GM21529 (cell line): ENCODE measurements around the gene THOC6.

Experiments used
- ATAC-seq: cut with Tn5 transposase; IDR thresholded peaks from one replicate; pipeline ENCODE4 v1.9.1; 2021; ENCODE audit not compliant: unreplicated experiment

Gene THOC6

GRCh38 chr16:2991566-2992261 is 32.1 kb upstream of the THOC6 start:
- no peak for ATAC-seq

- no peak for ATAC-seq
Measured at GRCh38 chr16:2992383-2993081, 31.3 kb upstream of the THOC6 start.

GRCh38 chr16:2996298-2996697 is 27.5 kb upstream of the THOC6 start:
- ATAC-seq: no peak

GRCh38 chr16:2999929-3000328 is 23.9 kb upstream of the THOC6 start:
- ATAC-seq: no peak

- no peak for ATAC-seq
Measured at GRCh38 chr16:3000540-3000939, 23.3 kb upstream of the THOC6 start.

- no peak for ATAC-seq
Measured at GRCh38 chr16:3001316-3001715, 22.5 kb upstream of the THOC6 start.

GRCh38 chr16:3003582-3004270 is 20.1 kb upstream of the THOC6 start:
- ATAC-seq: peak; percentile 94

GRCh38 chr16:3004319-3004718 is 19.5 kb upstream of the THOC6 start:
- peak; percentile 20 for ATAC-seq

- ATAC-seq: no peak
Measured at GRCh38 chr16:3004781-3005284, 19.0 kb upstream of the THOC6 start.

- no peak for ATAC-seq
Measured at GRCh38 chr16:3007059-3007956, 16.5 kb upstream of the THOC6 start.

GRCh38 chr16:3007957-3008689 is 15.7 kb upstream of the THOC6 start:
- no peak for ATAC-seq

- ATAC-seq: no peak
Measured at GRCh38 chr16:3008690-3009037, 15.2 kb upstream of the THOC6 start.

- ATAC-seq: no peak
Measured at GRCh38 chr16:3009568-3010390, 14.1 kb upstream of the THOC6 start.

GRCh38 chr16:3010510-3010909 is 13.3 kb upstream of the THOC6 start:
- ATAC-seq: no peak

GRCh38 chr16:3012246-3012645 is 11.6 kb upstream of the THOC6 start:
- ATAC-seq: no peak

GRCh38 chr16:3012828-3013420 is 10.9 kb upstream of the THOC6 start, which contains the start of gene CLDN9:
TSS of gene CLDN9 (plus strand) at chr16:3012923. CDS start at chr16:3013363, 440 bp downstream.
- ATAC-seq: no peak

GRCh38 chr16:3013491-3013951 is 10.3 kb upstream of the THOC6 start:
- ATAC-seq: no peak

- no peak for ATAC-seq
Measured at GRCh38 chr16:3013998-3014690, 9.7 kb upstream of the THOC6 start.
